ENCODE data around the gene STEAP2.

STEAP2 gene

GRCh38 chr7:90194911-90195809 lies 16.4 kb upstream of the STEAP2 start:
- DNase-seq, result no peak

GRCh38 chr7:90201500-90202195 lies 9.9 kb upstream of the STEAP2 start:
- DNase-seq, result no peak

- DNase-seq, result no peak
Measured at GRCh38 chr7:90207956-90208355, 3.6 kb upstream of the STEAP2 start.

GRCh38 chr7:90209776-90210175 lies 1.8 kb upstream of the STEAP2 start:
- no peak for DNase-seq

- DNase-seq, result no peak
Measured at GRCh38 chr7:90210475-90210874, 1.1 kb upstream of the STEAP2 start.

GRCh38 chr7:90210981-90211380 lies 559 bp upstream of the STEAP2 start:
- DNase-seq, result no peak

- DNase-seq, result no peak
Measured at GRCh38 chr7:90212149-90212495, 582 bp downstream of the STEAP2 start.

GRCh38 chr7:90213521-90213920 lies 2.0 kb downstream of the STEAP2 start:
- DNase-seq, result no peak

- DNase-seq, result no peak
Measured at GRCh38 chr7:90216080-90216674, 4.6 kb downstream of the STEAP2 start.

GRCh38 chr7:90216771-90217170 lies 5.2 kb downstream of the STEAP2 start:
- no peak for DNase-seq

GRCh38 chr7:90222390-90222789 lies 10.8 kb downstream of the STEAP2 start:
- DNase-seq, result no peak

- no peak for DNase-seq
Measured at GRCh38 chr7:90222811-90223725, 11.5 kb downstream of the STEAP2 start.

GRCh38 chr7:90224195-90224594 lies 12.7 kb downstream of the STEAP2 start:
- no peak for DNase-seq

GRCh38 chr7:90225181-90225580 lies 13.6 kb downstream of the STEAP2 start:
- no peak for DNase-seq

GRCh38 chr7:90225601-90226000 lies 14.1 kb downstream of the STEAP2 start:
- DNase-seq, result no peak

GRCh38 chr7:90227259-90227658 lies 15.7 kb downstream of the STEAP2 start:
- no peak for DNase-seq

- no peak for DNase-seq
Measured at GRCh38 chr7:90229682-90230081, 18.1 kb downstream of the STEAP2 start.

GRCh38 chr7:90230834-90231233 lies 19.3 kb downstream of the STEAP2 start:
- no peak for DNase-seq

- DNase-seq, result no peak
Measured at GRCh38 chr7:90231304-90231703, 19.8 kb downstream of the STEAP2 start.

- DNase-seq, result no peak
Measured at GRCh38 chr7:90232430-90232829, 20.9 kb downstream of the STEAP2 start.

- DNase-seq, result no peak
Measured at GRCh38 chr7:90233569-90233968, 22.0 kb downstream of the STEAP2 start.

GRCh38 chr7:90236721-90237289 lies 25.3 kb downstream of the STEAP2 start:
- DNase-seq, result no peak

GRCh38 chr7:90238022-90238421 lies 26.5 kb downstream of the STEAP2 start:
- no peak for DNase-seq

Data from stimulated activated CD4-positive, alpha-beta T cell treated with anti-CD3 and anti-CD28 coated beads, Interleukin-4, amount 100 ng/mL, for 4 hours (primary cell).